ENCODE data around the gene GRIP1. TPM values are rescaled to one million over a fixed set of nuclear protein-coding genes. Genes with fewer than 3 reads are reported as not detected.

Gene GRIP1
- total RNA-seq, 1 donor from 2014 or later, result not detected

DNA sequence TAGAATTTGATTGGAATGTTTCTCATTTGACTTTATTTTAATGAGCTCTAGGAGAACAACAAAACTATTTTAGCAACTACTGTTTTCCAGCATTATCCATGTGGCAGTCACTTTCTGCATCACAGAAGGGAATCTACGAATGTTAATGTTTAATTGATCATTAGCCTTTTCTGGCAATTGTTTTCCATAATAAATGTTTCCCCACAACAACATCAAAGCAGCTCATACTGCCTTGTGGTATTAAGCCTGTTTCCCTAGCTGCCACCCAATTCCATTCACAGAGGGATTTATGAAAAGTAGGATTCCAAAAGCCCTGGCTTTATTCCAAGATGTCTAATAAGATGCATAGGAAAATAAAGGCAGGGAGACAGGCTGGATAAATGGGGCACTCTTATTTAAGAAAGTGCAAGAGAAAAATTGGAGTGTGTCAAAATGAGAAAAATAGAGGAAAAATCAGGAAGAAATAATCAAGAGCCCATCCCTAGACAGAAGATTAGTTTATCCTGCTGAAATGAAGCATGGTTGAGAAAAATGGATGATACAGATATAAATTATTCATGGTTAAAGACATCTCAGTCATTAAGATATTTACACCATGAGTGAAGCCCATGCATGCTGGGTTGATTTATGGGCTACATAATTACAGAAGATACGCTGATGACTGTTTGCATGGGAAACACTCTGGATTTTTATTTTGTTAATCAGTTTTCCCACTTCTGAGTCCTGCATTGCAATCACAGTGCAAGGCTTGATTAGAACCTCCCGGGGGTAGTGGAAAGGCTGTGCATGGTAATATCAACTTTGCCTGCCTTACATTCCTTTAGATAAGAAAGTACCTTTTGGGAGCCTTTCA, 196.3 kb downstream of the GRIP1 start:
- intact Hi-C loops (cut with micrococcal nuclease), result no loop called here

- intact Hi-C loops (cut with micrococcal nuclease), result no loop called here
Measured at GRCh38 chr12:66467932-66468331, 210.9 kb downstream of the GRIP1 start.

DNA sequence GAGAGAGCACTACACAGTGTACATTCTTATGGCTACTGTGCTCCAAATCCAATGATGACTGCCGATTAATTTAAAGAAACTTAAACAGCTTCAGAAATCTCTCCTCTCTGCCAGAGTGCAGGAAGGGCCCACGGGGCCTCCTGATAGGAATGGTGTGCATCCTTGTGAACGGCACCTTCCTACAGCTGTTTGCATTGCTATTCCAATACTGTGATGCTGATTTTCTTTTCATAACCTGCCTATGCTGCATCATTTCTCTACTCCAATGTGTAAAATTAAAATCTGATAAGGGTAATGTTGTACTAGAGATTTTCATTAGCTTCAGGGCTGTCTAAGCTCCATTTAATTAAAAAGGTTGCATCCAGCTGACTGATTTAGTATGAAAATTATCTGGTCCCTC, 217.5 kb downstream of the GRIP1 start:
- intact Hi-C loops (cut with micrococcal nuclease), result no loop called here

DNA sequence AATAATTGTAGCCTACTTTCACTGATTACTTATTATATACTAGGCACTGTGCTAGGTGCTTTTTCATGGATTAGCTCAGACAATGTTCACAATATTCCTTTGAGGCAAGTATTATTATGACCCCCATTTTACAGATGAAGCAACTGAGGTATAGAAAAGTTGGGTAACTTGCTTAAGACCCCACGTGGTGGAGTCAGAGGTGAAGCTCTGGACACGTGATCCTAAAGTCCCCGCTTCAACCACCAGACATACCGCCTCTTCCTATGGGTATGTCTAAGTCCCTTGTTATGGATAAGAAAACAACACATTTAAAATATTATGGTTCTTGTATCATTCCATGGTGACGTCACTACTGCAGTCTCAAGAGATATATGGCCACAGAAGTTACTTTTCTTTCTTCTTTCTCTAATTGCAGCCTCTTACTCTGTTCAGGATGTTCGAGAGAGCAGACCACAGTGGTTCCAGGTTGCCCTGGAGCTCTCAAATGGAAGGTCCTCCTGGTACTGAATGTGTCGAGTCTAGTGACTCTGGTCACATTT, 218.9 kb downstream of the GRIP1 start:
- intact Hi-C loops (cut with micrococcal nuclease), result no loop called here

DNA sequence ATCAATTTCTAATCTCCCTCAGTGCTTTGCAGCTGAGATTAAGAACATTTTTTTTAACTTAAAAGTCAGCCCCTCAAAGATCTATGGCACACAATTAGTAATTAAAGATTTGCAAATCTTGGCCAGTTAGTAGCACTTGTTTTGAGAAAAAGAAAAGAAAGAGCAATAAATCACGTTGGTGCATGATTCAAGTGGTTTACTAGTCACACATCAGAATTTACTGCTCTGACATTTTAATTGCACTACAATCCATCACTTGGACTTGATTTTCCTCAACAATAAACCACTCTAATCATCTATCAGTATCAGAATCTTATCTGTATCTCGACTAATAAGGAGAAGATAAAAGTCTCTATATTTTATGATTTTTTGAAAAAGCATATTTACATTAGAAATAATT, 222.3 kb downstream of the GRIP1 start:
- intact Hi-C loops (cut with micrococcal nuclease), result no loop called here

DNA sequence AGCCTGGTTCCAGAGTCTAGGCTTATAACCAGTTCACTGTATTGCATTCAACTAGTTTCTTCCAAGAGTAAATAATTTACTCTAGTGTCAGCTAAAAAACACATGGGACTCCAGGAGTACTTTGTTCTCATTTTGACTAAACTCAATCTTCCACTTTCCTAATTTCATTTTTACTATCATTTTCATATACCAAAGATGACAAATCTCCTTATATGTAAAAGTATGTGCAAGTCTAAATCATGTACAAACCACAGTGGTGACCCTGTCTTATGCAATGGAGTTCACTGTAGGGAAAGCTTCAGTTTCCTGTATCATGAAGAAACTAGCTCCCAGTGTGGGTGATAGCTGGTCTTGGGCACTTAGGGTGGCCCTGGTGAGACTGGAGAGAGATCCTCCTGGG, 225.0 kb downstream of the GRIP1 start:
- intact Hi-C loops (cut with micrococcal nuclease), result no loop called here

DNA sequence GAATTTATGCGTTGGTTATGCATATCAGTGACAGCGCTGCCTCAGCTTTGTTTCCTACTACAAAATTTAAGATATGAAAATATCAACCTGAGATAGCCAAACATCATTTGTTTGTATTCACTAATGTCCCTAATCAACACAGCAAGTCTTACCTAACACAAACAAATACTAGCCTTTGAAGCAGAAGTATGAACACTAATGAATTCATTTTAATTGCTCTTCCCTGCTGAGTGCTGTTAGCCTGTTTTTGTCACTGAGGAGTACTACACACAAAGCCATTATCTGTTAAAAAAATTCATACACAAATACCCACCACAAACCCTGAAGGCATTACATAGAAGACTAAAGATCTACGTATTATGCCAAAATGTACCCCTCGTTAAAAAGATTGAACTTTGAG, 225.8 kb downstream of the GRIP1 start:
- intact Hi-C loops (cut with micrococcal nuclease), result no loop called here

DNA sequence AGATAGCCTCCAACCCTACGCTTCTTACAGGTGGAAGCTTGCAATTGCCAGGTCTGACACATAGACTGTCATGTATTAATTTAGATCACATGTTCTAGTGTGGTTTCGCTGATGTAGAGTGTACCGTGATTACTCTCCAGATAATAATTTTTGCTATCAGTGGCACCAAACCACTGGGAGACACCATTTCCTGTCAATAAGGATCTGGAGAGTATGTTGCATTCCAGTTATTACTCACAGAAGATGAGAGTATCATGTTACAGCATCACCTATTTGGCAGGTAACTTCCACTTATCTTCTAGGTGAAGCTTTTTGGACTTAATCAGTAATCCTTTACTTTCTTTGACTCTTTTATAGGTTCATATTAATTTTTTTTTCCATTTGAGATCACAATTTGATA, 229.3 kb downstream of the GRIP1 start:
- intact Hi-C loops (cut with micrococcal nuclease), result no loop called here

GRCh38 chr12:66447643-66448042, 231.2 kb downstream of the GRIP1 start:
- intact Hi-C loops (cut with micrococcal nuclease), result no loop called here

GRCh38 chr12:66446276-66446675, 232.6 kb downstream of the GRIP1 start:
- intact Hi-C loops (cut with micrococcal nuclease), result no loop called here

DNA sequence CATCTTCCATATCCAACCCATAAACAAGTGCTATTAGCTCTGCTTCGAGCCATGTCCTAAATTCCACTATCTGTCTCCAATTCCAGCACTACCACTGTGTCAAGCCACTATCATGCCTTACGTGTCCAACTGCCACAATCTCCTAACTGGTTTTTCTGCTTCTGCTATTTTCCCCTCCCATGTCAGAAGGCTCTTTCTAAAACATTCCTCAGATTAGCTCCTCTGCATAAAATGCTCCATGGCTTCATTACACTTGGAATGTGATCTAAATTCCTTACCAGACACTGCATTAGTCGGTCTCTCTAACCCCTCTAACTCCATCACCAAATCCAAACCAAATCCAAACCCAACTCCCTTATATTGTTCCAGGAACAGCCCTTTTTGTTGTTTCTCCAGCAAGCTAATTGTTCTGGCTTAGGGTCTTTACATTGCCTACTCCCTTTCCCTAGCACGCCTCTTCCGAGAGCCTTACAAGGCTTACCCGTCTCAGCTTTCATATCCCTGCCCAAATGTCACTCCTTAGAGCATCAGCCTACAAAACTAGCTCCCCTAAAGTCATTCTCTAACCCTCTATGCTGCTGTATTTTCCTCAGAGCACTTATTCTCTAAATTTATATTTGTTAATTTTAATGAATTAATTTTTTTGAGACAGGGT, 236.8 kb downstream of the GRIP1 start:
- intact Hi-C loops (cut with micrococcal nuclease), result no loop called here

GRCh38 chr12:66438601-66439000, 240.3 kb downstream of the GRIP1 start:
- intact Hi-C loops (cut with micrococcal nuclease), result no loop called here

DNA sequence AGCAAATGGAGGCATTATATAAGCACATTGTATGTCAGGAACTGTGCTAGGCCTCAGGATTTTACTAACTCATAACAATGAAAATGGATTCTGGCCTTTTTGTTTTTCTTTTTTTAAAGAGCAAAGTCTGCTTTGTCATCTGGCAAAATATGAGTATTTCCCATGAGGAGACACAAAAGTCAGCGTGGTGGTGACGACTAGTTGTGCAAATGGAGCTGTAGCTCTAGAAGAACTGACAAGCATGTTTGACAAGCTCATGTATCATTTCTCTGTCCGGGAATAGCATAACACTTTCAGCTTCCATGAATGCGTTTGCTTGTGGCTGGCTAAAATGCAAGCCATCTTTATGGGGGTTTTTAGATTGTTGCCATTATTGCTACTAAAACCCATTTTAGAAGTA, 248.8 kb downstream of the GRIP1 start:
- intact Hi-C loops (cut with micrococcal nuclease), result no loop called here

DNA sequence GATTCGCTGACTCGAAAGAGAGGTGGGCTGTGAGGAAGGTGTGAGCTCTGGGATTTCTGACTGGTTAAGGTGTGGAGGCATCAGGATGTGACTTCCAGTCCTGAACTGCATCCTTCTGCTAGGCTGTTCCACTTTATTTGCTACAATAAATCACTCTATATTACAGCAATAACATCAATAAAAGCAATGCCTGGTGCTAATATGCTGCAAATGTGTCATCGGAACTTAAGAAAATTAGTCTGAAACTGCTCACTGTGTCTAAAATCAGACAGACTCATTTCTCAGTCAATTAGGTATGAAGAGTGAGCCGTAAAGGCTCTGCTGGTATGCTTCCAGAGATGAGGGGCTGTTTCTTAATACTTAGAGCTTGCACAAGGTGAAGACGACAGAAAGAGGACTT, 250.0 kb downstream of the GRIP1 start:
- intact Hi-C loops (cut with micrococcal nuclease), result no loop called here

DNA sequence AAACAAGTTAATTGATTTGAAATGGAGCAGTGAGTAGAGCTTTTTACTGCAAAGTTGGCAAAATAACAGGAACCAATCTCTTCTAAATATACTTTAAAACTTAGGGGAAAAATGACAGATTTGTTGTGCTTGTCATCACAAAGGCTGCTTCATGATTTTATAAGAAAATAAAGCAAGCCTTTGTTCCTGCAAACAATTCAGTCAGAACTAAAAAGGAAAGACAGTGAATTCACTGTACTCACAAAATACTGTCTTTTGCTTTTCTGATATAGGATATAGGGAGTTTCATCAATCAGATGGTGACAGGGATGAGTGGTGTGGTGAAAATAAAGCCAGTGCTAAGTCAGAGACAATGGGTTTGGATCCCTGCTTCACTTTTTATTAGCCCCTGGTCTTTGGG, 250.6 kb downstream of the GRIP1 start:
- intact Hi-C loops (cut with micrococcal nuclease), result no loop called here

- intact Hi-C loops (cut with micrococcal nuclease), result no loop called here
Measured at GRCh38 chr12:66426696-66427095, 252.2 kb downstream of the GRIP1 start.

GRCh38 chr12:66423266-66423665, 255.6 kb downstream of the GRIP1 start:
- intact Hi-C loops (cut with micrococcal nuclease), result no loop called here

DNA sequence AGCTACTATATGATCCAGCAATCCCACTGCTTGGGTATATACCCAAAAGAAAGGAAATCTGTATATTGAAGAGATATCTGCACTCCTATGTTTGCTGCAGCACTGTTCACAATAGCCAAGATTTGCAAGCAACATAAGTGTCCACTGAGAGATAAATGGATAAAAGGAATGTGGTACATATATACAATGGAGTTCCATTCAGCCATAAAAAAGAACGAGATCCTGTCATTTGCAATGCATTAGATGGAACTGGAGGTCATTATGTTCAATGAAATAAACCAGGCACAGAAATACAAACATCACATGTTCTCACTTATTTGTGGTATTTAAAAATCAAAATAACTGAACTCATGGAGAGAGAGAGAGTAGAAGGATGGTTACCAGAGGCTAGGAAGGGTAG, 260.0 kb downstream of the GRIP1 start:
- intact Hi-C loops (cut with micrococcal nuclease), result no loop called here

DNA sequence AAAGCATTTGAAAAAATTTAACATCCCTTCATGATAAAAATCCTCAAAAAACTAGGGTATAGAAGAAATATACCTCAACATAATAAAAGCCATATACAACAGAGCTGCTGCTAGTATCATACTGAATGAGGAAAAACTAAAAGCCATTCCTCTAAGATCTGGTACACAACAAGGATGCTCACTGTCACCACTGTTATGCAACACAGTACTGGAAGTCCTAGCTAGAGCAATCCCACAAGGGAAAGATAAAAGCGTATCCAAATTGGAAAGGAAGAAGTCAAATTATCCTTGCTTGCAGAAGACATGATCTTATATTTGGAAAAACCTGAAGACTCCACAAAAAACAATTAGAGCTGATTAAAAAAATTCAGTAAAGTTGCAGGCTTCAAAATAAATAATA, 261.7 kb downstream of the GRIP1 start:
- intact Hi-C loops (cut with micrococcal nuclease), result no loop called here

DNA sequence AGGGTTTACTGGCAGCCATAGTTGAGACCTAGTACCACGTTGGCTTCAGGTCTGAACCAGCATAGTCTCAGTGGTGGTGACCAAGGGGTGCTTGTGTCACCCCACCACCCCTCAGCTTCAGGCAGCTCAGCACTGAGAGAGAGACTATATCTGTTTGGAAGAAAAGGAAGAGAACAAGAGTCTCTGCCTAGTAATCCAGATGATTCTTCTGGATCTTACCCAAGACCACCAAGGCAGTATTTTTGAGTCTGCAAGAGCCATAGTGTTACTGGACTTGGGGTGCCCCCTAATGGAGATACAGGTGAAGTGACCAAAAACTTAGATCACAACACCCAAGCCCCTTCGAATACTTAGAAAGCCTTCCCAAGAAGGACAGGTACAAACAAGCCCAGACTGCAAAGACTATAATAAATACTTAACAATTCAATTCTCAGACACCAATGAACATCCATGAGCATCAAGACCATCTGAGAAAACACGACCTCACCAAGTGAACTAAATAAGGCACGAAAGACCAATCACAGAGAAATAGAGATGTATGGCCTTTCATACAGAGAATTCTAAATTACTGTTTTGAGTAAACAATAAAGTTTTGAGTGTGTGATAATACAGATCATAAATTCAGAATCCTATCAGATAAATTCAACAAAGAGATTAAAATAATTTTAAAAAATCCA, 269.5 kb downstream of the GRIP1 start:
- intact Hi-C loops (cut with micrococcal nuclease), result loop anchor here (1.0 to 2.0 kb wide), 3 partner anchors 57 to 264 kb away; no protein-coding TSS in a partner anchor

- intact Hi-C loops (cut with micrococcal nuclease), result no loop called here
Measured at GRCh38 chr12:66405395-66405794, 273.5 kb downstream of the GRIP1 start.

DNA sequence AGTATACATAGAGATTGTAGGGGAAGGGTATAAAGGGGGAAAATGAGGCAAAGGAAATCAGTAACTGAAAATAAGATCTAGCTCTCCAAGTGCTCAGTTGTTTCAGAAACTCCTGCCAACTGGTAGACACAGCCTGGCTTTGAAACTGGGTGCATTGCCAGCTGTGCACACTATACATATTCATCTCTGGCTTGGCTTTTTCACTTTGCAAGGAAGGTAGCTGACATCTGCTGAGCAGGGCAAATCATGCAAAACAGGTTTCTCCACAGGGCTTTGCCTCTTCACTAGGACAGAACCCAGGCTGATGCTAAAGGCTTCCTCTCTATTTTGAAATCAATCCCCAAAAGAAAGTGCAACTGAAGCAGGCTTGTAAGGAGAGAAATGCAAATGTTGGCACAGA, 275.1 kb downstream of the GRIP1 start:
- intact Hi-C loops (cut with micrococcal nuclease), result no loop called here
